ENCODE data around the gene BAHCC1.

Gene BAHCC1

DNA sequence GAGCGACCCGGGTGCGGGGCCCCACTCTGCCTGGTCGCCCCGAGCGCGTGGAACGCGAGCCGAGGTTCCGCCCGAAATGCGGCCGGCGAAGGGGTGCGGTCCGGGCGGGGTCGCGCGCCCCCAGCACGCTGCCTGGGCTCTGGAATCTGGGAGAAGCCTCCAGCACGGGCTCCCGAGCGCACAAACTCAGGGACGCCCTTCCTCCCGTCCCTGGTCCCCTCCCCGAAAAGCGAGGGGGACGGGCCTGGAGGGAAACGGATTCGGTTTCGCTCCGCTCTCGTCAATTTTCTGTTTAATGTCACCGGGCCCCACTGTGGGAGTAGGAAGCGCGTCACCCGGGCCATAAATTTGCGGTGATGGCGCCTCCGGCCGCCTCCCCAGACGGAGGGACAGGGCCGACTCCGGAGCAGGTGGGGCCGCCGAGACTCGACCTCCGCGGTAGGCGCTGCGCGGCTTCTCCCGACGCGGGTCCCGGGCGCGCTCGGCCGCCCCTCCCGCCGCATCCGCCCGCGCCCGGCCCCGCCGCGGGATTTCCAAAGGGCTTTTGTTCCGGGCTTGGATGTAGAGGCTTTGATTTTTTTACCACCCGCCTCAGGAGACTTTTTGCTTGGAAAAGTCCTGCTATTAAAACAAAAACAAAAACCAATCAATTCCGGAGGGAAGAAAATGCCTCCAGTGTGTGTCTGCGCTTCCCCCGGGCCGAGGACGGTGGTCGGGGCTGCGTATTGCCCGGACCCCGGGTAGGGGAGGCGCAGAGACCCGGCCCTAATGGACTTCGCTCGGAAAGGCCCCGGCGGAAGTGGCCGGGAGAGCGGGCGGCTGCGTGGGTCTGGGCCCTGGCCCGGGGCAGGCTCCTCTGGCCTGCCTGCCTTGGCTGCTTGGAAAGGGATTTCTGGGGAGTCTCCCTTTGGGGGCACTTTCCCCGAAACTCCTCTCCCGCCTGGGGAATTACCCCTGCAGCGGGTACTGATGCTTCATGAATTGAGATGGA, 7.9 kb upstream of the BAHCC1 start:
- peak; percentile 38 to 45 for DNase-seq

DNA sequence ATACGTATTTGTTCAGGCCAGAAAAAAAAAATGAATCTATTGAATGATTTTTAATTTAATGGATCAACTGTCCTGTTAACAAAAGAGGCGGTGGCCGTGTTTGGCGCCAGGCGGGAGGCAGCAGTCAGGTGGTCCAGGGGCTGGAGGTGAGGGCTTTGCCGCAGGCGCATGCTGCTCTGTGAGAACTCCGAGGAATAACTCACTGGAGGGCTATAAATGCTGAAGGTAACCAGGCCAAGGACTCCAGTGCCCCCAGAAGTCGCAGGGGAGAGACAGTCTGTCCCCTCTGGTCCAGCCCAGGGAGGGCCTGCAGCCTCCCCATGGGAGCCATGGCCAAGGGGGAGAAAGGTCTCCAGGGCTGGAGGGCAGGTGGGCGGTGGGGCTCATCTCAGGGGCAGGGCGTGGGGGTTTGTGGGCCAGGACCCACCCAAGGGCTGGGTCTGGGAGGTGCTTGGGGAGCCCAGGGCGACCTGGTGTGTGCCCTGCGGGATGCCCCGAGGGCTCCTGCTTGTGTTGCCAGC, 7.1 kb upstream of the BAHCC1 start:
- no peak for DNase-seq

DNA sequence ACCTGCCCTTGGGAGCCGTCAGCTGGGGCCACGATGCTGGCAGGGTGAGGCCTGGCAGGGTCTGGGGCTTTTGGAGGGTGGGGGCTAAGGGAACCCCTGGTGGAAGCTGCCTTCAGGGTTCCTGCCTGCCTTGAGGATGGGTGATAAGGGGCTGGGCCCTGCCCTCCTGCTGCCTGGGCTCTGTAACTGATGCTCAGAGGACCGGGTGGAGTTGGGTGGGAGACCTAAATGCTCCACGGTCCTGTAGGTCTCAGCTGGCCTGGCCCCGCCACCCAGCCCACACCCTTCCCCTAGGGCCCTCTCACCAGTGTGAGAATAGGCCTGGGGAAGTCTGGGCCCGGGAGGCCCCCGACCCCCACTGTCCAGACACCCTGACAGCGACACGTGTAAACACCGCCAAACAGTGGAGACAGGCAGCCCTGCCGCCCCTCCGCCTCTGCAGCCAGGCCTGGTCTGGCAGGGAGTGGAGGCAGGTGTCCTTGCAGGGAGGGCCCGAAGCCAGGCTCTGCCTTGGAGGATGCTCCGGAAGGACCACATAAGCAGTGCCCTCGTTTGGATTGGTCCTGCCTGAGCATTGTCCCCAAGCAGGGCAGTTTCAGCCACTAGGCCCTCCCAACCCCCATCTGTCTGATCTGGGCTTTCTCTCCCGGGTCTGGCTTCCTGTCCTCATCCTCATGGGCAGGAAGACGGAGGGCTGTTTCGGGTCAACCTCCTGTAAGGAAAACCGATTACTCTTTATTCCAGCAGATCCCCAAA, 6.5 kb upstream of the BAHCC1 start:
- DNase-seq: no peak

DNA sequence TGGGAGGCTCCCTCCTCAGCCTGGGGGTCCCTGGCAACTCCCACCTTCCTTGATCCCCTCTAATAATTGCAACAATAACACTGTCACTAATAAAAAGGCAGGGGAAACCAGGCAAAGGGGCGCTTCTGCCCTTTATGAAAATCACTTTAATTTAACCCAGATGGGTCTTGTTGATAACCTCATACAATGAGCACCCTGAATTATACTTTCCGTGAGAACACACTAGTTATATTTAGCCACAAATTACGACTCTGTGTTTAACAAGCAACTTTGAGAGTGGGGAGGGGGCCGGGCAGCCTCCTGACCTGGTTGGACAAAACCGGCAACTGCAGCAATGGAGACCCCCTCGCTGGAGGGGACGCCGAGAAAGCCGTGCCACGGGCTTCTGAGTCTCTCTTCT, 5.7 kb upstream of the BAHCC1 start:
- DNase-seq: no peak

DNA sequence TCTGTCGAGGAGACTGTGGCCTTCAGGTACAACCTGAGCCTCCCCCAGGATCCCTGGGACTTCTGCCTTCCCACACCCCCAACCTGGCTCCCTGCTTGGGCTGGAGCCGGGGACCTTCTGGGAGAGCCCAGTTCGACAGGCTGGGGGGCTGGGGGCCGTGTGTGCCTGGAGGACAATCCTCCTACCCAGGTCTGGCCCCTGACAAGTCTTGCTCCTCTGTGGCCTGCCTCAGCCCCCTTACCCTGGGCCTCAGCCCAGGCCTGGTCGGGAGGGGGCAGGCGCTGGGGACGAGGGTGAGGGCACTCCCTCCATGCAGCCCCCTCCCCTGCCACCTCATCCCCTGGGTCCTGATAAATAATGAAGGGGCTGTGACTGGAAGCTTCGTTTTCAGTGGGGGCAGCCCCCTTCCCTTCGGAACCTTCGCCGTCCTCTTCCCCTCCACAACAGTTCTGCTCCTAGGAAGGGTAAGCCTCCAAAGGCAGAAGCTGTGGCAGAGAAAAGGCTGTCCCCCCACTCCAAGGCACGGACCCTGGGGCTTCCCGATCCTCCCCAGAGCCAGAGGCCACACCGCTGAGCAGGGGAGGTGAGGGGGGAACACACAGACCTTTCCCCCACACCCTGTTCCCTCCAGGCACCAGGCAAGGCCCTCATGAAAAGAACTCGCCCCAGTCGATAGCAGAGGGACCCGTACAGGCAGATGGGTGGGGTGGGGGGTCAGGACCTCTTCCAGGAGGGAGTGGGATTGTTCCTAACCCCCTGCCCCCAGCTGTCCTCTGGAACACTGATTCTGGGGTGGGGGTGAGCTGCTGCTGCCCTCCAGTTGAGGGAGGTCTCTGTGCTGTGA, 5.0 kb upstream of the BAHCC1 start:
- no peak for DNase-seq

DNA sequence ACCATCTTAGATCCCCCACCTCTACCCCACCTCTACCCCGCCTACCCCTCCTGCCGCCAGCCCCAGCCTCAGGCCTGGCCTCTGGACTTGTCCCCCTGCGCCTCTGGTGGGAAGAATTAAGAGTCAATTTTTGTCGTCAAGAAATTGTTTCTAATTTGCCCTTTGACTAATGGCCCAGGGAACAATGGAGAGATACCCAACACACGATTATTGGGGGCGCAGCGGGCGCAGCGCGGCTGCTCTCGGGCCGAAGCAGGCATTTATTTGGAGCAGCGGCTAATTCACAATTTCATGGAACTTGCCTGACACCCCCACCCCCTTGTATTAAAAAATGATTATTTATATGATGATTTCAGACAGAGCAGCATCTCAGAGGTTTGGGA, 4.4 kb upstream of the BAHCC1 start:
- no peak for DNase-seq

DNA sequence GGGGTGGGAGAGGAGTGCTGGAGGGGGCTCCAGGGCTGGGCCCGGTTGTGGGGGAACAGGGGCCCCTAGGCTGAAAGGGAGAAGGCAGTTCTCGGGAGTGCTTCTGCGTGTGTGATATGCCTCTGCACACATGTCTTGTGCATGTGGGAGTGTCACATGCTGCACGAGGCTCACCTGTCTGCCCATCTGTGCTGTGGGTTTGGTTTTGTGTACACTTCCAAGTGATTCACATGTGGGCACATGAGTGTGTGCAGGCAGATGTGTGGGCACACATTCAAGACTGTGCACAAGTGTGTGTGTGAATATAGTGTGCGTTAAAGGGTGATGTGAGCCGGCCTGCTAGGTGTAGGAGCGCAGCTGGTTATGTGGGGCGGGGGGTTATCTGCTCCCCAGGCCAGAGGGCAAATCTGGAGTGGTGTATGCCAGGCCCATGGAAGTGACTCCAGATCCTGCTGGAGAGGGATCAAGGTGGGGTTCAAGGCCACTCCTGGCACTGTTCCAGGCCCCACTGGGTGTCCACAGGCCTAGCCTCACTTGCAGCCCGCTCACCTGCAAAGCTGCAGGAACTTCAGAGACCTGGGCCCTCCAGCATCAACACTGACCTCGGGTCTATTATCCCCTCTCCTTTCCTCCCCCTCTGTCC, 3.8 kb upstream of the BAHCC1 start:
- DNase-seq: no peak

DNA sequence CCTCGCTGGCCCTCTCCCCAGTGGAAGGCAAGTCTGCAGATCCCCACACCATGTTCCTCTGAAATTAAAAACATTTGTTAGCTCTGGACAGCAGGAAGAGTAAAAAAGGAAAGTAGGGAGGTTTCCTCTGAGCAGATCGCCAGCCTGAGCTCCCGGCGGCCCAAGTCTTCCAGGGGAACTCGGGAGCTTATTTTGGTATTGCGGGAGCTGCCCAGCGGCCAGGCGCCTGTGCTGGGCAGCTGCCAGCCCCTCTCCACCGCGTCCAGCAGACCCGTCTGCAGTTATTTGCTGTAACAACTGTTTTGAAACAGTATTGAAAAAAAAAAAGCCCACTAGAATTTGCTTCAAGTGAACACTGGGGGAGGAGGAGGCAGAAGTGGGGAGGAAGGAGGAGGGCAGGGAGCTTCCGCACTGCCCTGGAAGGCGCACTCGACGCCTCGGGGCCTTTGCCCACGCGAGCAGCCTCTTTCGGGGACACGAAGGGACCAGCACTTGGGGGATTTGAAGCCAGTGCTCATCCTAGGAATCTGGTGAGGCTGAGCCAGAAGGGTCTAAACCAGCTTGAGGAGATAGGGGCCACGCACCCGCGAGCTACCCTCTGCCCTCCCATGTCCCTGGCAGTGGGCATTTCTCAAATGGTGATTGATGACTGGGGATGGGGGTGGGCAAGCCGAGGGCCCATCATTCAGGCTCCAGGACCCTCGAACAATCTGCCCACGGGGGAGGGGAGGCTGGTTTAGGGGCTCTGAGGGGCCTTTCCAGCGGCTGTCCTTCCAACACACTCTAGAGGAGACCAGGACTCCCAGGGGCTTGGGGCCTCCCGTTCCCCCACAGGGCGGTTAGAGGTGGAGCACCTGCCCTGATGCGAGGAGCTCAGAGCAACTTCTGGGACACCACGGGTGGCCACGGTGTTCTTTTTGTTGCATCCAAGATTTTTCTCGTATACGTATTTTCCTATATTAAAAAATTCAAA, 3.0 kb upstream of the BAHCC1 start:
- DNase-seq: no peak

DNA sequence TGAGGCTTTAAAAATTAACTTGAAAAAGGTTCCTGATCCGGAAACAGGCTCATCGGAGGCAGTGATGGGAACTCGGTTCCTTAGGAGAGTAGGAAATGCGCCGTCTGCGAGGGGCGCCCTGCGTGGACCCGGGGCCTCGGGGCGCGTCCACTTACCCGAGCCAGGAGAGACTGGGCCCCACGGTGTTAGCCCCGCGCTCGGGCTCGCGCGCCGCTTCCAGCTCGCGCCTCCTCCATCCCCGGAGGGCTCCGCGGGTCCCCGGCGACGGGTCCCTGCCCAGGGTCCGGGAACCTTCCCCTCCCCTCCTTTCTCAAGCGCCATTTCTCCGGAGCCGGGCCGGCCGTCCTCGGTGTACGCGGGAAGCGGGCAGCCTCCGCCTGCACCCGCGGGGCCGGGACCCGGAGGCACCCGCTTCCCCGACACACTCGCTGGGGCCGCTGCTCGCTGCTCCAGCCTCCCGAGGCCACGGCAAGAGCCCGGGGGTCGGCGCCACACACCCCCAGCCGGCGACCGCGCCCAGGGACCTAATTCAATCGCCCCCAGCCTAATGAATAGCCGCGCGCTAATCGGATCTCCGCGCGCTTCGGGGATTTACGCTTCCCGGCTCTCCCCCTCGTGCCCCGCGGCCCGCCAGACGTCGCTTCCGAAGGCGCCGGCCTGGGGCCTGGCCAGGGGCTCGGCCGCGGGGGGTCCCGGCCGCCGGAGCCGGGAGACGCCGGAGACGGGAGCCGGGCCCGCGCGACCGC, 2.2 kb upstream of the BAHCC1 start:
- no peak for DNase-seq

DNA sequence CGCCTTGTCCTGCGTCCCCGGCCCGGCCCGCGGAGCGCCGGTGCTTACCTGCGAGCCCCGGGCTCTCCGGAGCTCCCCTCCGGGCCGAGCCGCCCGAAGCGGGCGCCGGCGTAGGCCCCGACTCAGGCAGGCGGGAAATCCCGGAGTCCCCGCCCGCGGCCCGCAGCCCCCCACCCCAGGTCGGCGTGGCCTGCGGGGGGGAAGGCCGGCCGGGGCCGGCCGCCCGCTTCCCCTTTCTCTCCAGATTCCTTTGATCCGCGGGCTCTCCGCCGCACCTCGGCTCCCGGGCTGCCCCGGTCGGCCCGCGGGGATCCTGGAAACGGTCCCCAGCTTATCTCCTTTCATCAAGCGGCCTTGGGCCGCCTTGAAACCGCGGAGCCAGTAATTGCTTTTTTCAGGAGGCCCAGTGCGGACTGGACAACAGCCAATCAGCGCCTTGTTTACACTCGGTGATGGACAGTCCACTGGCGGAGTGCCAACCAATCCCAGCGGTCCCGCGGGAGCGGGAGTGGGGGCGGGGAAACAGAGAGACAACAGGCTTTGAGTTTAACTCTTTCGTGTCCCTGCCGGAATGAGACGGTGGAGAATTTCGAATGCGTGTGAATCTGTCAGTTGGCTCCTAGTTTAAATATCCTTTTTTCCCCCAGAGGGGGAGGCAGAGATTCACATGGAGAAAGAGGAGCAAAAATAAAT, 1.4 kb upstream of the BAHCC1 start:
- DNase-seq: no peak

DNA sequence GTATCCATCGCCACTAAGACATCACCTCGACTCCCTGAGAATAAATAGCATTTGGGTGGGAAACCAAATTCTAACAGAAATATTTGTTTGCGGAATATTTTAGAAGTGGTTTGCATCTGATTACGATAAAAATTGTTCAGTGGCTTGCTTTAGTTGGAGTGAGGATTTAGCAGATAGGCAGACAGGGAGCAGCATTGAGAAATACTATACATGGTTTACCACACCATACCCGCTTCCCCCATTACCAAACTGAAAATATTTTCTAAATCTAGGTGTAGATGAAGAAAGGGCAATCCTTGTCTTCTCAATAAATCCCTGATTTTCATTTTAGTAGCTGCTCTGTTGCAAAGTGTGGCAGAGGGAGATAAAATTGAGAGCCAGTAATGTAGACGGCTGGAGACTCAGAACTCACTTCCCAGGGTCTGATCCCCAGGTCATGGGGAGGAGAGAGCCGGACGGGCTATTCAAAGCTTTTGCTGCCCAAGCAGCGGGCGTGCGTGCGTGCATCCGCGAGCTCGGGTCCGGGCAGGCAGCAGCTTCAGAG, 808 bp upstream of the BAHCC1 start:
- no peak for DNase-seq

DNA sequence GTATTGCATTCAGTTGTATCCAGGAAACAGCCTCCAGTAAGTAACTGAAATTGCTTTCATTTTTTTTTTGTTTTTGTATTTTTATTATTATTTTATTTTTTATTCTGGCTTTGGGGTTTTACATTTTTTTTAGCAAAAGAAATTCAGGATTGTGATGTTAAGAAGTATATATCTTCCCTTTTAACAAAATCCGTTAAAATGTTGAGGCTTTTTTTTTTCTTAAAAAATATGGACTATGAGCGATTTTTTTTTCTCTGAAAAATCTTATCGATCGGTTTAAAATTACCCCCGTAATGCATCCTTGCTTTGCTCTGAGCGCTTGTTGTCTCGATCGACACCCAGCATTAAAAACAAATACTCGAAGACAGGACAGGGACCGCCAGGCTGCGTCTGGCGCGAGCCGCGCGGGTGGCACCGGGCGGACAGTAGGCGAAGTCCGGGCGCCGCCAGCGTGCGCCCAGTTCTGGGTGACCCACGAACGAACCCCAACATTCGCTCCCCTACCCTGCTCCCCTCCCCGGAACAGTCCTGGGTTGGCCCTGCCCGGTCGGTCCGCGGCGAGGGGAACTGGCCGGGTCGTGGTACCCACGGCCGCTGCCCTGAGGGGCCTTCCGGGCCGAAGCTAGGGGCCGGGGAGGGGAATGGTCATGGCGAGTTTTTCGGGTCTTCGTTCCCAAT, 482 bp downstream of the BAHCC1 start:
- no peak for DNase-seq

DNA sequence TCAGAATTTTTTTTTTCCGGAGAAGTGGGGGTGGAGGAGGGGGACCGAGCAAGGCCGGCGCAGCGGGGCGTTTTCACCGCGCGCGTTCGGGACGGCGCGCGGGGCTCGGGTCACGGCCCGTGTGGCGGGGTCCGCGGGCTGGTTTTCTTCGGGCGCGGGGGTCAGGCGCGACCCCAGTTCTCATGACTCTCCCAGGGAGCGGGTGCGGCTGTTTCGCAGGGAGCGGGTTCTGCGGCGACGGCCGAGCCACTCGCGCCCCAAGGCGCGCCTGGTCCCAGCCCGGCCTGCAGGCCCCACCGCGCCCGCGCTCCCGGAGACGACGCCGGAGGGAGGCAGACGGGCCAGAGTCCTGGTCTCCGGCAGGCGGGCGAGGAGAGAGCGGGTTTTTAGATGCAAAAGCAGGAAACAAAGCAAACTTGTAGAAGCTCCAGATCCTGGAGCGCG, 1.0 kb downstream of the BAHCC1 start:
- no peak for DNase-seq

DNA sequence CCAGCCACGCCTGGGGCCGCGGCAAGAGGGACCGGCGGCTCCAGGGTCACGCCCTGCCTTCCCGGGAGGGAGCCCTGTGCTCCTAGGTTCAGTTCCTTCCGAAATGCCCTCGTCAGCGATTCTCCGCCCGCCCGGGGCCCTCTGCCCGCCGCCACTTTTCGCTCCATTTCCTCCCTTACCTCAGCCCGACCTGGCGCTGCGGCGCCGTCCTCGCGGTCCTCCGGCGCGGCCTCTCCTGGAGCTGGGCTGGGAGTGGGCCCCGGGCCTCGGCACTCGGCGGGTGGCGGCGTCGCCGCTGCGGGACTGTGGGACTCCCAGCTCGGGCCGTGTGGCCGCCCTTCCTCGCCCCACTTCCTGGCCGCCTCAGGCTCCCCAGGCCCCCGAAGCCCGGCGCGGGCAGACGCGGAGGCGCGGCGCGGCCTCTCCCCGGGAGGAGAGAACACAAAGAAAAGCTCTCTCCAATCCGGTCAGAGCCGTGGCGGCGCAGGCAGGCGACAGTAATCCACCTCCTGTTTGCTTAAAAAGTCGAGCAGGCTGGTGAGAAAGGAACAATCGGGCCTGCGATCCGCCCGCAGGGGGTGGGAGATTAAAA, 1.6 kb downstream of the BAHCC1 start:
- DNase-seq: peak in 1 of 2 experiments; percentile 17

DNA sequence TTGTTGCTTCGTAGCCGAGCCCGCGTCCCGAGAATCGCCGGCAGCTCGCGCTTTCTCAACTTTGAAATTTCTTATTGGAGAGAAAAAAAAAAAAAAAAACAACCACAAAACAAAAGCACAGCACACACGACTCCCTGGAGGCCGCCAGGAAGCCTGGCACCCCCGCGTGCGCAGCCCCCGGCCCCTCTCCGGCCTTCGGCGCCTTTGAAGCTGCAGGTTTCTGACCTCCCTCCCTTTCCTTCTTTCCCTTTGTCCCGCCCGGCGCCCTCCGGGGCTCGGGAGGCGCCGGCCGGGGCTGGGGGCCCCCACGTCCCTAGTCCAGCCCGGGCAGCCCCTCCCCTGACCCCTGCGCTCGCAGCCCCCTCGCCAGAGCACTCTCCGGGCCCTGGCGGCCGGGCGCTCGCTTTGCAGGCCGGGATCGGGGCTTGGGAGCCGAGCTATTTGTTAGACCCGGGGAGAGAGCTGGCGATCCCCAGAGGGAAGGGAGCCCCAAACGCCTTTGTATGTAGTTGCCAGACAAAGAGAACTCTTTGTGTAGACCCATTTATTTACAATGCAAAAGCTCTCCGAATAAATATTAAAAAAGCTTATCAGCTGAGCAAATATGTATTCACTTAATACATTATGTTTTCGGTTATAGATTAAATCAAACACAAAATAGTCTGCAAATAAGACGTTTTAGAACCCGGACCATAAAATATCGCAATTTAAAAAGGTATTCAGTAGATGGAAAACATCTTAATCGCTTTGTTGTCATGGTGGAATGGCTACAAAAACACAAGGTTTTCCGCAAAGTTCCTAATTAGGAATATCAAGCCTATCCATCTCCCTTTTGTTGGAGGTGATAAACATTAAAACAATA, 2.3 kb downstream of the BAHCC1 start:
- no peak for DNase-seq

DNA sequence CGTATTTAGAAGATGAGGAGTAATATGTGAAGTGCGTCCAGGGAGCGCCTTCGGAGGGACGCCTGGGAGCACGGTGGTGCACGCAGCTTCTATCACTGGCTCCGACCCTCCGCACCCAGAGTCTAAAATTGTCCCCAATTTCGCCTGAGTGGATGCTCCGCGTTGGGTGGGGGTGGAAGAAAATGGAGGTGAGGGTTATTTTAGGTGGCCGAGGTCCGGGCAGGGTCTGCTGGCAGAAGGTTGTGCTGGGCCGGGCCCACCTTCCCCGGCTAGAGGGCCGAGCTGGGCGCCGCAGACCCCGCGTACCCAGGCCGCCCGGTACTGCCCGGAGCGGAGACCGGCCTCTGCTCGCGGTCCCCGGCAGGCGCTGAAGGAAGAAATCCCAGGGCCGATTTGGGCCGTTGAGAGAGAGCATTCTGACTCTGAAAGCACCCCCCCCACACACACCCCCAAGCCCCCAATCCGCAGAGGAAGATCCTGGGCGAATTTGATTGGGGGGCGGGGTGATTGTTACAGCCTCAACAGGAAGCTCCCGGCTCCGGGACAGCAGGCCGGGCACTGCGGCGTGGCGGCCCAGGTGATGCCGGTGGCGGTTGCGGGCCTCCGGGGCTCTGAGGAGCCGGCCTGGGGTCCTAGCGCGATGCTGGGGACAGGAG, 3.0 kb downstream of the BAHCC1 start:
- DNase-seq: no peak
